HepG2 (cell line): ENCODE data around the gene DCC. TPM values are rescaled to one million over a fixed set of nuclear protein-coding genes. Genes with fewer than 3 reads are reported as not detected.

Source experiments
- AGO2 ChIP-seq: fragments of 200-400 bp; formaldehyde crosslinking; optimal IDR thresholded peaks from 2 replicates; pipeline ENCODE3; 2017; ENCODE audit warnings: mild to moderate bottlenecking, low read depth, low read length, moderate library complexity
- PREB ChIP-seq: sonication (generic); formaldehyde crosslinking; IDR thresholded peaks from 2 replicates; pipeline ENCODE4 v1.4.0; 2020; ENCODE audit warnings: missing genetic modification reagents
- ZKSCAN1 ChIP-seq: fragments of 150-350 bp; IDR thresholded peaks from 2 replicates; pipeline ENCODE4 v1.6.1; 2014; ENCODE audit warnings: low read length
- ZNF510 ChIP-seq: sonication (generic); formaldehyde crosslinking; IDR thresholded peaks from 2 replicates; pipeline ENCODE4 v1.4.0; 2020; ENCODE audit warnings: low read depth, mild to moderate bottlenecking, missing genetic modification reagents
- ZNF770 ChIP-seq: sonication (generic); formaldehyde crosslinking; IDR thresholded peaks from 2 replicates; pipeline ENCODE4 v1.5.0; 2020; ENCODE audit warnings: mild to moderate bottlenecking, missing genetic modification reagents
- polyA plus RNA-seq, 8 experiments: library from polyadenylated mRNA; depleted of rRNA in 3 of 8; stranded (reverse) in 7 of 8; unstranded in 1 of 8; fragments of >200 nt; fragmentation: Illumina TruSeq in 4 of 8; extraction: Trizol in 4 of 8; gene quantifications; 2 replicates each; pipeline versions ENCODE4 v1.2.1 to v1.2.3, GENCODE V29; 2011 to 2016; ENCODE audit warnings: low read depth in 4 of 8, missing spikeins in 1 of 8, mixed read lengths in 1 of 8; ENCODE audit not compliant: insufficient read depth in 1 of 8
- total RNA-seq, 5 experiments: library from RNA; depleted of rRNA; stranded (reverse); fragments of >200 nt; fragmentation: Illumina TruSeq; extraction: Trizol; gene quantifications; 2 replicates each; pipeline ENCODE4 v1.2.3, GENCODE V29; 2016; ENCODE audit warnings: low read depth in 1 of 5
- TF ChIP-seq, protein P1 (sequence below): sonication (generic); formaldehyde crosslinking; IDR thresholded peaks from 2 replicates; pipeline ENCODE4 v1.5.1; 2020; ENCODE audit warnings: mild to moderate bottlenecking, missing genetic modification reagents, moderate library complexity
- TF ChIP-seq, protein P2 (sequence below): sonication (generic); formaldehyde crosslinking; IDR thresholded peaks from 2 replicates; pipeline ENCODE4 v1.5.1; 2020; ENCODE audit warnings: missing genetic modification reagents, mild to moderate bottlenecking, borderline replicate concordance

DCC gene
- total and polyA plus RNA-seq, 2 of the 13 experiments (the other 11 are each of a cell fraction or from before 2014, with no cell fraction given) = not detected

GRCh38 chr18:52367953-52368742 lies 28.2 kb downstream of the DCC start (continued):
- TF ChIP-seq, protein P1, sequence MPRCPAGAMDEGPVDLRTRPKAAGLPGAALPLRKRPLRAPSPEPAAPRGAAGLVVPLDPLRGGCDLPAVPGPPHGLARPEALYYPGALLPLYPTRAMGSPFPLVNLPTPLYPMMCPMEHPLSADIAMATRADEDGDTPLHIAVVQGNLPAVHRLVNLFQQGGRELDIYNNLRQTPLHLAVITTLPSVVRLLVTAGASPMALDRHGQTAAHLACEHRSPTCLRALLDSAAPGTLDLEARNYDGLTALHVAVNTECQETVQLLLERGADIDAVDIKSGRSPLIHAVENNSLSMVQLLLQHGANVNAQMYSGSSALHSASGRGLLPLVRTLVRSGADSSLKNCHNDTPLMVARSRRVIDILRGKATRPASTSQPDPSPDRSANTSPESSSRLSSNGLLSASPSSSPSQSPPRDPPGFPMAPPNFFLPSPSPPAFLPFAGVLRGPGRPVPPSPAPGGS (CRISPR knock-in tag) = no peak
- TF ChIP-seq, protein P2, sequence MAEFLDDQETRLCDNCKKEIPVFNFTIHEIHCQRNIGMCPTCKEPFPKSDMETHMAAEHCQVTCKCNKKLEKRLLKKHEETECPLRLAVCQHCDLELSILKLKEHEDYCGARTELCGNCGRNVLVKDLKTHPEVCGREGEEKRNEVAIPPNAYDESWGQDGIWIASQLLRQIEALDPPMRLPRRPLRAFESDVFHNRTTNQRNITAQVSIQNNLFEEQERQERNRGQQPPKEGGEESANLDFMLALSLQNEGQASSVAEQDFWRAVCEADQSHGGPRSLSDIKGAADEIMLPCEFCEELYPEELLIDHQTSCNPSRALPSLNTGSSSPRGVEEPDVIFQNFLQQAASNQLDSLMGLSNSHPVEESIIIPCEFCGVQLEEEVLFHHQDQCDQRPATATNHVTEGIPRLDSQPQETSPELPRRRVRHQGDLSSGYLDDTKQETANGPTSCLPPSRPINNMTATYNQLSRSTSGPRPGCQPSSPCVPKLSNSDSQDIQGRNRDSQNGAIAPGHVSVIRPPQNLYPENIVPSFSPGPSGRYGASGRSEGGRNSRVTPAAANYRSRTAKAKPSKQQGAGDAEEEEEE (CRISPR knock-in tag) = no peak
- TF ChIP-seq PREB (CRISPR knock-in tag) (no peak), AGO2 (no peak), ZNF510 (CRISPR knock-in tag) (no peak), ZKSCAN1 (no peak), ZNF770 (CRISPR knock-in tag) (no peak)
